ENCODE measurements around the gene CDC25B. TPM values are rescaled to one million over a fixed set of nuclear protein-coding genes. Genes with fewer than 3 reads are reported as not detected.
A peak's percentile ranks its signal among the peaks of the same experiment; 100 is the strongest.
"Not testable (repeated sequence)": the region's sequence is repeated elsewhere in the genome, so short reads cannot be mapped to it uniquely, and the experiment has no call there.

CDC25B gene
- total RNA-seq, 2 experiments from 2014 or later, result 194 to 312 TPM

GRCh38 chr20:3783511-3784195 lies 12.5 kb upstream of the CDC25B start:
- peaks cover 3% of the 10 kb centered on the region for H3K36me3 Mint-ChIP-seq
- no peak overlapping the region for H3K27ac Mint-ChIP-seq
- H3K9me3 Mint-ChIP-seq (ENCODE audit: low read depth), result no peaks in the 10 kb centered on the region
- H3K4me1 Mint-ChIP-seq, result peaks cover 43% of the 10 kb centered on the region
- H3K4me3 Mint-ChIP-seq, result no peak overlapping the region
- no peak for DNase-seq
- CTCF ChIA-PET, result interaction anchor here (7.7 kb wide), 1 partner anchor 71 kb away, joined by 65 read pairs; no protein-coding TSS in a partner anchor
- H3K27me3 Mint-ChIP-seq, result peaks cover 16% of the 10 kb centered on the region
- ATAC-seq, result no peak

GRCh38 chr20:3784216-3784853 lies 11.8 kb upstream of the CDC25B start:
- Mint-ChIP-seq H3K4me3 (no peak overlapping the region), H3K27ac (no peak overlapping the region), H3K9me3 (ENCODE audit: low read depth) (no peaks in the 10 kb centered on the region), H3K36me3 (peaks cover 3% of the 10 kb centered on the region), H3K27me3 (peaks cover 10% of the 10 kb centered on the region), H3K4me1 (peaks cover 48% of the 10 kb centered on the region)
- ATAC-seq (no peak), DNase-seq (no peak)
- CTCF ChIA-PET, result interaction anchor here (7.7 kb wide), 1 partner anchor 71 kb away, joined by 65 read pairs; no protein-coding TSS in a partner anchor

GRCh38 chr20:3784863-3785239 lies 11.3 kb upstream of the CDC25B start:
- Mint-ChIP-seq H3K4me1 (peaks cover 48% of the 10 kb centered on the region), H3K27me3 (peaks cover 5% of the 10 kb centered on the region), H3K4me3 (peak overlapping the region; percentile 17), H3K36me3 (peaks cover 3% of the 10 kb centered on the region), H3K9me3 (ENCODE audit: low read depth) (no peaks in the 10 kb centered on the region), H3K27ac (no peak overlapping the region)
- ATAC-seq (no peak), DNase-seq (no peak)
- CTCF ChIA-PET, result interaction anchor here (1.2 to 7.7 kb wide), 3 partner anchors 16 to 209 kb away, joined by 4 to 65 read pairs (median 22); partner anchors contain the start of gene ADISSP

- H3K9me3 Mint-ChIP-seq (ENCODE audit: low read depth), result no peaks in the 10 kb centered on the region
- ATAC-seq, result no peak
- CTCF ChIA-PET, result interaction anchor here (1.0 to 7.7 kb wide), 16 partner anchors 7 to 286 kb away, joined by 3 to 65 read pairs (median 4); partner anchors contain the start of genes ADISSP and CDC25B
- H3K4me3 Mint-ChIP-seq, result peak overlapping the region; percentile 83
- peaks cover 3% of the 10 kb centered on the region for H3K27me3 Mint-ChIP-seq
- no peak overlapping the region for H3K27ac Mint-ChIP-seq
- H3K4me1 Mint-ChIP-seq, result peaks cover 46% of the 10 kb centered on the region
- peaks cover 3% of the 10 kb centered on the region for H3K36me3 Mint-ChIP-seq
- no peak for DNase-seq
These were observed 10.6 kb upstream of the CDC25B start for GRCh38 chr20:3785240-3786125.

GRCh38 chr20:3786126-3786484 lies 10.0 kb upstream of the CDC25B start:
- Mint-ChIP-seq H3K9me3 (ENCODE audit: low read depth) (no peaks in the 10 kb centered on the region), H3K4me3 (peak overlapping the region; percentile 83), H3K36me3 (peaks cover 3% of the 10 kb centered on the region), H3K4me1 (peaks cover 40% of the 10 kb centered on the region), H3K27me3 (no peaks in the 10 kb centered on the region), H3K27ac (peak overlapping the region; percentile 81)
- DNase-seq, result peak; percentile 65
- peak; percentile 22 for ATAC-seq
- CTCF ChIA-PET, result interaction anchor here (0.6 to 7.7 kb wide), 23 partner anchors 8 to 285 kb away, joined by 3 to 65 read pairs (median 4); partner anchors contain the start of genes ADISSP and CDC25B

- Mint-ChIP-seq H3K27ac (peak within 1 kb of the TSS; percentile 81), H3K4me3 (peak within 1 kb of the TSS; percentile 83), H3K4me1 (peaks cover 34% of the 10 kb centered on the region), H3K27me3 (no peaks in the 10 kb centered on the region), H3K36me3 (peaks cover 3% of the 10 kb centered on the region), H3K9me3 (ENCODE audit: low read depth) (no peaks in the 10 kb centered on the region)
- CTCF ChIA-PET, result interaction anchor here (0.6 to 7.7 kb wide), 30 partner anchors 8 to 285 kb away, joined by 3 to 65 read pairs (median 4); partner anchors contain the start of genes ADISSP, CDC25B and MAVS
- ATAC-seq (peak; percentile 95), DNase-seq (peak; percentile 91)
These were observed 9.3 kb upstream of the CDC25B start, which contains the start of gene CENPB for GRCh38 chr20:3786665-3787323. TSS of gene CENPB (minus strand) at chr20:3786740. CDS start at chr20:3786483, 257 bp downstream.

- ATAC-seq (no peak), DNase-seq (no peak)
- Mint-ChIP-seq H3K9me3 (ENCODE audit: low read depth) (no peaks in the 10 kb centered on the region), H3K36me3 (peaks cover 3% of the 10 kb centered on the region), H3K4me3 (peak overlapping the region; percentile 70), H3K27ac (no peak overlapping the region), H3K4me1 (peaks cover 34% of the 10 kb centered on the region), H3K27me3 (no peaks in the 10 kb centered on the region)
- CTCF ChIA-PET, result interaction anchor here (0.6 to 7.7 kb wide), 14 partner anchors 8 to 202 kb away, joined by 3 to 65 read pairs (median 4); partner anchors contain the start of genes ADISSP, CDC25B and MAVS
These were observed 8.6 kb upstream of the CDC25B start for GRCh38 chr20:3787324-3788014.

- Mint-ChIP-seq H3K4me3 (peak overlapping the region; percentile 36), H3K4me1 (peaks cover 29% of the 10 kb centered on the region), H3K27me3 (no peaks in the 10 kb centered on the region), H3K9me3 (ENCODE audit: low read depth) (no peaks in the 10 kb centered on the region), H3K27ac (no peak overlapping the region), H3K36me3 (peaks cover 3% of the 10 kb centered on the region)
- CTCF ChIA-PET, result interaction anchor here (1.7 to 7.7 kb wide), 3 partner anchors 7 to 66 kb away, joined by 5 to 65 read pairs (median 7); partner anchors contain the start of genes ADISSP and CDC25B
- DNase-seq (no peak), ATAC-seq (no peak)
These were observed 7.4 kb upstream of the CDC25B start for GRCh38 chr20:3788685-3789155.

- H3K27ac Mint-ChIP-seq; H3K9me3 Mint-ChIP-seq (ENCODE audit: low read depth); ATAC-seq; H3K27me3 Mint-ChIP-seq; H3K36me3 Mint-ChIP-seq; H3K4me3 Mint-ChIP-seq; DNase-seq: not testable (repeated sequence)
- CTCF ChIA-PET, result interaction anchor here (2.5 to 7.7 kb wide), 2 partner anchors 22 to 66 kb away, joined by 5 to 65 read pairs; partner anchors contain the start of gene ADISSP
- H3K4me1 Mint-ChIP-seq, result peaks cover 30% of the 10 kb centered on the region
These were observed 6.9 kb upstream of the CDC25B start for GRCh38 chr20:3789201-3789600.

GRCh38 chr20:3794168-3794567 lies 1.9 kb upstream of the CDC25B start:
- not testable (repeated sequence) for H3K9me3 Mint-ChIP-seq (ENCODE audit: low read depth); H3K4me3 Mint-ChIP-seq
- peaks cover 25% of the 10 kb centered on the region for H3K36me3 Mint-ChIP-seq

GRCh38 chr20:3794701-3795420 lies 1.2 kb upstream of the CDC25B start:
- H3K4me1 Mint-ChIP-seq, result peaks cover 30% of the 10 kb centered on the region
- ATAC-seq (no peak), DNase-seq (no peak)
- peak overlapping the region; percentile 95 for H3K27ac Mint-ChIP-seq
- H3K27me3 Mint-ChIP-seq, result no peaks in the 10 kb centered on the region
- H3K9me3 Mint-ChIP-seq (ENCODE audit: low read depth), result no peaks in the 10 kb centered on the region
- CTCF ChIA-PET, result interaction anchor here (1.0 to 2.3 kb wide), 9 partner anchors 7 to 61 kb away, joined by 3 to 51 read pairs (median 5); partner anchors contain the start of genes AP5S1 and CENPB
- H3K4me3 Mint-ChIP-seq, result peak overlapping the region; percentile 94
- peaks cover 31% of the 10 kb centered on the region for H3K36me3 Mint-ChIP-seq

More at GRCh38 chr20:3794168-3794567, 1.9 kb upstream of the CDC25B start:
- not testable (repeated sequence) for DNase-seq, H3K27me3 Mint-ChIP-seq, ATAC-seq, H3K27ac Mint-ChIP-seq
- H3K4me1 Mint-ChIP-seq, result peaks cover 23% of the 10 kb centered on the region
- CTCF ChIA-PET, result interaction anchor here (1.4 to 2.3 kb wide), 4 partner anchors 16 to 58 kb away, joined by 4 to 51 read pairs (median 10); partner anchors contain the start of gene AP5S1
